ENCODE measurements around the gene TPRKB.
"Not testable (repeated sequence)": the region's sequence is repeated elsewhere in the genome, so short reads cannot be mapped to it uniquely, and the experiment has no call there.

Gene TPRKB

DNA sequence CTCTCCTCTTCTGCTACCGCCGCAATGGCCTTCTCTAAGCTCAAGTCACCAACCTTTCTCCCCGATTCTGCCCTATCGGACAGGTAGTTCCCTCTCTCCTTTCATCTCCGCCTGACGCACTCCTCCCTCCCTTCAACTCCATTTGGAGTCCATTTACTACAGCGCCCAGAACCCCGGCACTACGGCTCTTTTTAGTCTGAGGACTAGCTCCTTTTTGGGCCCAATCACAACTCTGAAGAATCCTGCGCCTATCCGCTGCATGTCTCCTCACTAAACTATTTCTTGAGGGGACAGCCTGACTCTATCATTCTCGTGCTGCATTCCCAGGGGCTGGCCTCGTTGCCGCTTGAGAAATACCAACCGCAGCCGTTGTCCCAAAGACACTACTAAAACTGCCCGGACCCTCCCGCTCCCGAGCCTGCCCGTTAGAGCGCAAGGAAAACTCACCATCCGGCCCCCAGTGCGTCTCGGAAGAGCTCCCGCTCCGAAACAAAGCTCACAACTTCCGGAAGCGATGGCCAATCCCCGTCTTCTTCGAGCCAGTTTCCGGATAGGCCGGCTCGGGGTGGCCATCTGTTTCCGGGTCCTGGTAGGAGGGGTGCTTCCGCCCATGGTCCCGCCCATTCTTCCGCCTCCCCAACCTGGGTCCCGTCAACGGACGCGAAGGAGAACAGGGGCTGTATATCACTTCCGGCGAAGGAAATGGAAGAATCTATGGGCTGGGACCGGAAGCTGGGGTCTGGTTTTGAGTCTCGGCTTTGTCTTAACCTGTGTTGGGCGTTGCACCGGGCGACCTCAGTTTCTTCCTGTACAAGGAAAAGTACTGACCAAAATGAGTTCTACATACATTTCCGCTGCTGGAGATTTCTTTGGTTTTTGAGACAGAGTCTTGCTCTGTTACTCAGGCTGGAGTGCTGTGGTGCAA is at the start of gene TPRKB:
Gene TPRKB, minus strand, starts transcription at position 491 of the 925 bp plus-strand sequence. CDS start 2,776 bp downstream, outside the sequence.
- DNase-seq = peak; percentile 97

GRCh38 chr2:73783883-73784282 is 46.7 kb upstream of the TPRKB start, which contains the start of gene C2orf78:
Gene C2orf78, plus strand, starts transcription at chr2:73784183. Its CDS starts 127 bp downstream, at chr2:73784310.
- DNase-seq = not testable (repeated sequence)

- not testable (repeated sequence) for DNase-seq
These were observed 46.3 kb upstream of the TPRKB start for GRCh38 chr2:73783402-73783801.

GRCh38 chr2:73780237-73780582 is 43.1 kb upstream of the TPRKB start:
- no peak for DNase-seq

GRCh38 chr2:73779467-73780236 is 42.5 kb upstream of the TPRKB start, which contains the start of gene DUSP11:
Gene DUSP11, minus strand, starts transcription at chr2:73780103. Its CDS starts 129 bp downstream, at chr2:73779974.
- peak; percentile 92 to 94 for DNase-seq

DNA sequence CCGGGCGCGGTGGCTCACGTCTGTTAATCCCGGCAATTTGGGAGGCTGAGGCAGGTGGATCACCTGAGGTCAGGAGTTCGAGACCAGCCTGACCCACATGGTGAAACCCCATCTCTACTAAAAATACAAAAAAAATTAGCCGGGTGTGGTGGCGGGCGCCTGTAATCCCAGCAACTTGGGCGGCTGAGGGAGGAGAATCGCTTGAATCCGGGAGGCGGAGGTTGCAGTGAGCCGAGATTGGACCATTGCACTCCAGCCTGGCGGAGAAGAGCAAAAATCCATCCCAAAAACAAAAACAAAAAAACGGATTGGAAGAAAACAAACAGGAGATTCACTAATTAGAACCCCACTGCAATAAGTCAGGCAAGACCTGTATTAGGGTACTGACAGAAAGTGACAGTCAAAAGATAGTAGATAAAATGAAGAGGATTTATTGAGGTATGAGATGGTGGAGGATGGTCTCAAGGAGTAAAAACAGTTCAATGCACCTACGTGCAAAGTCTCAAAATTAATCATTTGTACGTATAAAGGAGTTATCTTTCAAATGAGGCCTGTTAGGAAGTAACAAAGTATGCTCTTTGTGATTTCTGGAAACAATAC is 41.8 kb upstream of the TPRKB start:
- not testable (repeated sequence) for DNase-seq

DNA sequence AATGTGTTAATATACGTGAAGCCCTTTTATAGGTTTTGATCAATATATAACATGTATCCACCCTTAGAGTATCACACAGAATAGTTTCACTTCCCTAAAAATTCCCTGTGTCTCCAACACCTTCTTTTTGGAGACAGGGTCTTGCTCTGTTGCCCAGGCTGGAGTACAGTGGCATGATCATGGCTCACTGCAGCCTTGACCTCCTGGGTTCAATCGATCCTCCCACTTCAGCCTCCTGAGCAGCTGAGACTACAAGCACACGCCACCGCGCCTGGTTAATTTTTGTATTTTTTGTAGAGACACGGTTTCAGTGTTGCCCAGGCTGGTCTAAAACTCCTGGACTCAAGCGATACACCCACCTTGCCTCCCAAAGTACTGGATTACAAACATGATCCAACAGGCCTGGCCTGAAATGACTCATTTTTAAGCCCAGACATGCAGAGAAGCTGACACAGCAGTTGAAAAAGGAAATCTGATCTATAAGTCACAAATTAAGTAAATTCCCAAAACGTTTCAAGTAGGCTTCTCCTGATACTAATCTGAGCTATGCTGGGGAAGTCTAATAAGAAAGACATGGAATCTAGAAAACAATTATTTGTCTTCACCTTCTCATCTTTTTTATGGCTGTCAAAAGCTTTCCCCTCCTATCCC is 39.8 kb upstream of the TPRKB start:
- DNase-seq = no peak

DNA sequence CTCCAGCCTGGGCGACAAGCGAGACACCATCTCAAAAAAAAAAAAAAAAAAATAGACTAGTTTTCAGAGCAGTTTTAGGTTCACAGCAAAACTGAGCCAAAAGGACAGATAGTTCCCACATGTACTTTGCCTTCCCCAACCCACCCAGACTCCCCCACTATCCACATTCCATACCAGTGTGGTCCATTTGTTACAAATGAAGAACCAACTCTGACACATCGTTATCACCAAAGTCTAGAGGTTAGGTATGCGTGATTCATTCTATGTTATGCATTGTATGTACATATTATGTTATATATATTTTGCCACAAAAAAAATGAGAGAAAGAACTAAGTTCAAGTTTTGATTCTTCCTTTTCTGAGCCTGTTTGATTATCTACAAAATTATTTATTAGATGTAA is 39.2 kb upstream of the TPRKB start:
- no peak for DNase-seq

- no peak for DNase-seq
These were observed 35.7 kb upstream of the TPRKB start for GRCh38 chr2:73772819-73773218.

DNA sequence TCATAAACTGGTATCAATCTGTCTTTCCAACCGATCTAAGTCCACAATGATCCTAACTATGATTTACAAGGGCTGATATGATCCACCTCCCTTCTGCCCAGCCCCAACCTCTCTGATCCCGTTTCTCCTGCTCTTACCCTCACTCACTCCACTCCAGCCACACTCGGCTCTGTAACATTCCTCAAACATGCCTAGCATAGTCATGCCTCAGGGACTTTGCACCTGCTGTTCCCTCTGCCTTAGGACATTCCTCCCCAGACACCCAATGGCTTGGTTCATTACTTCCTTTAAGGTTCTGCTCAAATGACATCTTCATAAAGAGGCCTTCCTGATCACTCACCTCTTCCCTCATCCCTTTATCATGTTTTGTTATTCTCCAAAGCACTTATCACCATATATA is 33.6 kb upstream of the TPRKB start:
- no peak for DNase-seq

DNA sequence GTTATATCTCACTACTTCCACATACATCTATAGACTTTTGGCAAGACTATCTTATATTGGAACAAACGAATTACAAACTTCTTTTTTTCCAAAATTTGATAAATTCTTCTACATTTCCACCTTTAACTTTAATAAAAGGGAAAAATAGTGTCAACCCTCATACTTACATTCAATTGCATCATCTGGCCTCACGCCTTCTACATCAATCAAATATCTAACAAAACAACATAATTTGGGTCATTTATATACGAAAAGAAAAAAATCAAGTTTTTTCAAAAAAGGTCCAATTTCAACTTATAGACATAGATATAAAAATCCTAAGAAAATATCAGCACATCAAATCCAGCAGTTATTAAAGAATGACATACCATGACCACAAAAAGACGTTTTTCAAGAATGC is 29.8 kb upstream of the TPRKB start:
- DNase-seq = no peak

DNA sequence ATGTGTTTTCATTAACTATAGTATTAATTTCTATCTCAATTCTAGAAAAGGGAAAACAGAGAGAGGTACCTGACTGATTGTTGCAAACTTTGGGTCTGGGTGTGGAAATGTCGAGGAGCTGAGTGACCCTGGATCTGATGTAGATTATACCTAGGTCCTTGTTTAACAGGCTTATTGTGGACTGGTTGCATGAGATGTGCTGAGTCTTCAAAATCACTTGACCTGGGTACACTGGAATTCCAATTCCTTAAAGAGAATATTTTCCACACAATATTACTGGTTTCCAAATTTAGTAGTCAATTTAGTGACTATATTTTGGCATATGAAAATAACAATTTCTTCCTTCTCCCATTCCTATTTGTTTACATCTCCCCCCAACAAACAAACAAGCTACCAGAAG is 29.2 kb upstream of the TPRKB start:
- no peak for DNase-seq

- no peak for DNase-seq
These were observed 27.8 kb upstream of the TPRKB start for GRCh38 chr2:73764945-73765344.

DNA sequence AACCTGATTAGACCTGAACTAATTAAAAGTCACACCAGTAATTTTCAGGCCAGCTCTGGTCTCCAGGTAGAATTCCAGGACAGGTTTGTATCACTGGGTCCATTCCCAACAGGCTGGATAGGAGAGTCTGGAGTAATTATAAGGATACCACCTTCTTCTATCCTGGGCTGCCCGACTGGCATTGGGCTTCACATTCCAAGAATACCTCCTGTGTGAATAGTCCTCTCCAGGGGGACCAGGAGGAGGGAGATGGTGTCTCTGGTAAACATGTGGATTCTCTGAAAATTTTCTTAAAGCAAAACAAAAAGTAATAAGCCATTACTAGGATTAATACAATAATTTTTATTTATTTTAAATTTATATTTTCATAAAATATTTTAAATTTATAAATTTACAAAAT is 25.4 kb upstream of the TPRKB start:
- no peak for DNase-seq

- no peak for DNase-seq
These were observed 22.8 kb upstream of the TPRKB start for GRCh38 chr2:73759904-73760303.

GRCh38 chr2:73759285-73759764 is 22.2 kb upstream of the TPRKB start:
- no peak for DNase-seq

- not testable (repeated sequence) for DNase-seq
These were observed 17.2 kb upstream of the TPRKB start for GRCh38 chr2:73754332-73754731.

GRCh38 chr2:73749314-73749713 is 12.2 kb upstream of the TPRKB start:
- DNase-seq = no peak

- DNase-seq = no peak
These were observed 9.7 kb upstream of the TPRKB start for GRCh38 chr2:73746877-73747208.

- no peak for DNase-seq
These were observed 9.1 kb upstream of the TPRKB start for GRCh38 chr2:73746015-73746876.

DNA sequence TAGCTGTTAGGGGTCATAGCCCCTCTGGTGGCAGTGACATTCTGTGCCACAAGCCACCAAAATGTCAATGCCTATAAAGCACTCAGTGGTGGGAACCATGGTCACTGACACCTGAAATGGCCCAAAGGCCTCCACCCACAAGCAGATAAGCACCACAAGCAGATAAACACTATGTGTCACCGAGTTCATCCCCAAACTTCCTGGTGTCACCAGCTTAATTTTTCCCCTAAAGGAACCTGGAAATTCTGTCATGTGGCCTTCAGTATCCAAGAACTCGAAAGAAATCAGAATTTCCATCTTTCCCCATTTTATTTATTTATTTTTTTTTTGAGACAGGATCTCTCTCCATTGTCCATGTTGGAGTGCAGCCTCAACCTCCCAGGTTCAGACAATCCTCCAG is 3.6 kb upstream of the TPRKB start:
- no peak for DNase-seq

- no peak for DNase-seq
These were observed 2.0 kb upstream of the TPRKB start for GRCh38 chr2:73739101-73739500.

Data from Kasumi-1 (cell line).